ENCODE results near the gene C12orf56.
A peak's percentile ranks its signal among the peaks of the same experiment; 100 is the strongest.

The C12orf56 gene

DNA sequence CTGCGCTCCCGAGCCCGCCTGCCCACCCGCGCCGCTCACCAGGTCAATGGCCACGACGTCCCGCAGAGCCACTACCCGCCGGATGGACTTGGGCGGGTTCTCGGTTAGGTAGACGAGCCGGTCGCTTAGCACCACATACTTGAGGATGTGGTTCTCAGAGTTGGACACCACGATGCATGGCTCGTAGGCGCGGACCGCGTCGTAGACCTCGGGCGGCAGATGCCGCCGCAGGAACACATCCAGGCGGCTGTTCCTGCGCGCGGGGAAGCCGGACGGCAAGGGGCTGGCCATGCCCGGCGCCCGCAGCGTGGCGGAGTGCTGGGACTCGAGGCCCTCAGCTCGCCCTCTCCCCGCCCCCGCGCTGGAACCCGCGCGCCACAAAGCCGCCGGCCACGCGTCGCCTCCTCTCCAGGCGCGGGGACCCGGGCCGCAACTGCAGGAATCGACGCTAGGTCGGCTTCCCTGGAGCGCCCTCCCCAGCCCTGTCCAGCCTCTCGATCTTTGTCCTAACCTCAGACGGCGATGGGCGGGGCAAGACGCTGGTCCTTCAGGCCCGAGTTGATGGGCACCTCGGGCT is at the start of gene C12orf56:
C12orf56 (minus strand) TSS at position 484 of the 577 bp plus-strand sequence; CDS start at position 291, 193 bp downstream.
- DNase-seq: no peak

GRCh38 chr12:64440100-64440499 is 49.5 kb upstream of the C12orf56 start:
- DNase-seq: no peak

DNA sequence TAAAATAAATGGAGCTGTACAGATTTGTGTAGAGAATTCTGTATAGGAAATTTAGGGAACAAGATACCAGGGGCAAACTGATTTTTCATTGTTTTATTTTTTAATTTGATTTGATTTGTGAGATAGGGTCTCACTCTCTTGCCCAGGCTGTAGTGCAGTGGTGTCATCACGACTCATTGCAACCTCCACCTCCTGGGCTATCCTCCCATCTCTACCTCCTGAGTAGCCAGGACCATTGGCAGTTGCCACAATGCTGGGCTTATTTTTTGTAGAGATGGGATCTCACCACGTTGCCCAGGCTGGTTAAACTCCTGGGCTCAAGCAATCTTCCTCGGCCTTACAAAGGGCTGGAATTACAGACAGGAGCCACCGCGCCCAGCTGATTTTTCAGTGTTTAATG is 43.4 kb upstream of the C12orf56 start:
- no peak for DNase-seq

- DNase-seq: no peak
Measured at GRCh38 chr12:64431791-64432190, 41.2 kb upstream of the C12orf56 start.

DNA sequence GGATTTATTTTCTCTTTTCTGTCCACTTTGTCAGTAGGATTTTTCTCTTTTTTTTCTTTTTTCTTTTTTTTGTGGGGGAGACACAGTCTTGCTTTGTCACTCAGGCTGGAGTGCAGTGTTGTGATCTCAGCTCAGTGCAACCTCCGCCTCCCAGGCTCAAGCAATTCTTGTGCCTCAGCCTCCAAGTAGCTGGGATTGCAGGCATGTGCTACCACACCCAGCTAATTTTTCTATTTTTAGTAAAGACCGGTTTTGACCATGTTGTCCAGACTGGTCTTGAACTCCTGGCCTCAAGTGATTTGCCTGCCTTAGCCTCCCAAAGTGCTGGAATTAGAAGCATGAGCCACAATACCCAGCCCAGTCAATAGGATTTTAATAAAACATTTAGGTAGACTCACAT is 40.3 kb upstream of the C12orf56 start:
- DNase-seq: no peak

DNA sequence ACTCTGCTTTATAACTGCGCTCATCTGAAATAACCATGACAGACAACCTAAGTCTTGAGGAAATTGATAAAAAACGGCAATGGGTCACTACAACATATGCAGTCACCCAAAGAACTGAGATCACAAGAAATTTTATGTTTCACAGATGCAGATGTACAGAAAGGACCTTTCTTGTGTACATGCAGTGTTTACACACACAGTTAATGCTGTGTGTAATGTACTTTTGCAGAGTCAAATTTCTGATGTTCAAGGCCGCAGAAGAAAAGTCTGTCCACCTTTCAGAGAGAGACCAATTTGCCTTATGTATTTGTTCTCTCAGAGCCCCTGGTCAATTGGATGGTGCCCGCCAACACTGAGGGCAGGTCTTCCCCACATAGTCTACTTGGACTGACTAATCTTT is 38.4 kb upstream of the C12orf56 start:
- DNase-seq: no peak

DNA sequence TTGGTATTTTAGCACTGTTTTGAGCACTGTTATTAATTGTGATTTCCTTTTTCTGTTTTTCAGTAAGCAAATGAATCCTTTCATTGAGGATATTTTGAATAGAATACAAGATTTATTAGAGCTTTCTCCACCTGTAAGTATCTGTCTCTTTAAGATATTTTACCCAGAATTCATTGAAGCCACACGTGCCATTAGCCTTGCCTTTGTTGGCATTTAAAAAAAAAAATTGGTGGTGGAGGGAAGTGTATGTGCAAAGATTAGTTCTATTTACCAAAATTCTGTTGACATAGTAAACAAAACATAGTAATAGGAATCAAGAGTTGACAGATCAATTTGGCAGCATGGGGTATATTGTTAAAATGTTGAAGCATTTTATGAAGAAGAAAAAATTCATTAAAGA is 37.4 kb upstream of the C12orf56 start:
- DNase-seq: no peak

GRCh38 chr12:64419696-64420095 is 29.1 kb upstream of the C12orf56 start:
- DNase-seq: no peak

GRCh38 chr12:64418209-64418608 is 27.7 kb upstream of the C12orf56 start:
- DNase-seq: no peak

- DNase-seq: no peak
Measured at GRCh38 chr12:64413884-64414283, 23.3 kb upstream of the C12orf56 start.

DNA sequence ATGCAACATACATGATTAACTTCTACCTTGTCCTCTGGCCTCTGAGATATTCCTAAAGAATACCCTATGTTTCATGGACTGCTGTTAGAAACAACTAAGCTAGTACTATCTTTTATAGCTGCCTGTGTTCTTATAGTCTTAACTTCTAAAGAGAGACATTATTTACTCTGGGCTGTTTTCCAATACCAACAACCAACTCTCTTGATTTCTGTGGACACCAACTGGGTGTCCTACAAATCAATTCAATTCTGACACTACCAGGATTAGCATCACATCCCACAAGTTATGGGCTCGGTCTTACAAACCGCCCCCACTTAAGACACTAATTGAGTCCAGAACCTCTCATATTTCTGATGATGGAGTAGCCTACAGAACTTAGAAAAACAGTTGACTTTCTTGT is 21.9 kb upstream of the C12orf56 start:
- no peak for DNase-seq

DNA sequence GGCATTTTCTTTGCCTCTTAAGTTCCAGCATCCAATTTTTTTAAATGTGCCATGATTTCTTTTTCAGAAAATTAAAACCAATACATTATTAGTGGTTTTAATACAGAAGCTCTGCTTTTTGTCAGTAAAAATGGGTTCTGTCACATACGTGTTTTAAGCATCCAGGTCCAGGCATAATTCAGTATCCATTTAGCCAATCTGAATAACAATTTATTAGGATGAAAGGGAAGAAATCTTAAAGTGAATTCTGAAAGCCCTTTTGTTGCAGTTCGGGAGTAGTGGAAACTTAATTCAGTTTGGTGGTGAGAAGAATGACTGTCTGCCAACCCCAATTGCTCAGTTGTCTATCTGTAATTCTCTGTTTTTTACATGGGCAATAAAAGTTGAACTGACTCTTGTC is 20.9 kb upstream of the C12orf56 start:
- no peak for DNase-seq

GRCh38 chr12:64407342-64408223 is 17.0 kb upstream of the C12orf56 start:
- no peak for DNase-seq

DNA sequence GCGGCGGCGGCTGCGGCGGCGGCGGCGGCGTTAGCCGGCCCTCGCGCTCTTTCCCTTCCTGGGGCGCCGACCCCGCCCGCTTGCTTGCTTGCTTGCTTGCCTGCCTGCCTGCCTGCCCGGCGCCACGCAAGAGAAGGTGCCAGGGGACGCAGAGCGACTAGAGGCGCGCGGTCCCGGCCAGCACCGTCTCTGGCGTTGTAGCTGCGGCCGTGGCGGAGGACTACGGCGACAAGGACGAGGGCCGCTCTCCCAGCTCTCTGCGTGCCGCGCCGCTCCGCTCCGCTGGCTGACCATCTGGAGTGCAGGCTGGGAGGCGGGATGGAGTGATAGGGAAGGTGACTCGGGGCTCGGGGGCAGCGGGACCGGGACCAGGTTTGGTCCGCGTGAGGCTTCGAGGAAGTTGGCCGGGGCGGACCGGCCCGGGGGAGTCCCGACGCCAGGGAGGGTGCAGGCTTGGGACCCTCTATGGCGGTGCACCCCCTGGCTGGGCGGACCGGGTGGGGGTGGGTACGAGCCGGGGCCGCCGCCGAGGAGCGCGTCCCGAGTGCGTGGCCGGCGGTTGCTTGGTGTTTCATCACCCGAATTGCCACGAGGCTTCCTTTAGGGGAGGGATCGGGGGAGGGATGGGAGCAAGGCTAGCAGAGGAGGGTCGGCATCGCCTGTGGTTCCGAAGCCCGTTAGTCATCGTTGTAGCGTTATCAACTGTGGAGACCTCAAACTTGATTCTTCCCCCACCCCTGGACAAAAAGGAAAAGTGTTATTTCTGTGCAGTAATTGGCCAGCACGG is 14.1 kb upstream of the C12orf56 start:
- peak; percentile 41 for DNase-seq

DNA sequence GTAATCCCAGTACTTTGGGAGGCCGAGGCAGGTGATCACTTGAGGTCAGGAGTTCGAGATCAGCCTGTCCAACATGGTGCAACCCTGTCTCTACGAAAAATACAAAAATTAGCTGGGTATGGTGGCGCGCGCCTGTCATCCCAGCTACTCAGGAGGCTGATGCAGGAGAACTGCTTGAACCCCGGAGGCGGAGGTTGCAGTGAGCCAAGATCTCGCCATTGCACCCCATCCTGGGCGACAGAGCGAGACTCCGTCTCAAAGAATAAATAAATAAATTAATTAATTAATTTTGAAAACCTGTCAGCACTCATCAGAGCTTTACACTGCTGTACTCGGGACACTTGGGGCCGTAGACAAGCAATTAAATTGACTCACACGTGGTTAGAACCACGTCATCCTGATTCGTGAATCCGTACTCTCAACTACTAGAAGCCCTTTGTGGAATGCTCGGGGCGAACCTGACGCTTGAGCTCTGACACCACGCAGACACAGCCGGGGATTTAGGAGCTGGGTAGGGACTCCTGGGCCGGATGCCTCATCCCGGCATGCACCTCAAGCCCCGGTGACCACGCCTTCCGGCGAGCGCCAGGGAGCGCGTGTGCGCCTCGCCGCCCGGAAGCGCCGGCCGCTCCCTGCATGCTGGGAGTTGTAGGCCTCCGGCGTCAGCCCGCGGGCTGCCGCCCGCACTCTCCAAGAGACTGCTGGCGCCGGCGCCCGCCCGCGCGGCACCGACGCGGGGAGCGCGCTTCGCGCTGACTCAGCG is 13.3 kb upstream of the C12orf56 start, which contains the start of gene XPOT:
XPOT (plus strand) TSS at position 686 of the 763 bp plus-strand sequence. CDS start 5,644 bp downstream, outside the sequence.
- DNase-seq: peak; percentile 94

DNA sequence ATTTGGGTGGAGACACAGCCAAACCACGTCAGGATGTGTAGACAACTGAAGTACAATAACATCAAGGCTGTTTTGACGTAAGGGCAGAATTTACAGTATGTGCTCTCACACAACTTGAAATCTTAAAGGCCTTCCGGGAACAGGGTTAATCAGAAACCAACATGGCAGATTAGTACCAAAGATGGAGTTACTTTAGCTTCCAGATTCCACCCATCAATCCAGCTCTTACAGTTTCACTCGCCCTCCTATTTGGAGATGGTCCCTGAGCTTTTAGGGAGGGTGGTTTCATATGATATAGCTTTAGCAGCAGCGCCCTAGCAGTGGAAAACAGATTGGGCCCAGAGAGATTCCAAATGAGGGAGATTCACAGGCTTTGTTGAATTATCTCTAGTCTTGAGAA is 11.6 kb upstream of the C12orf56 start:
- DNase-seq: no peak

DNA sequence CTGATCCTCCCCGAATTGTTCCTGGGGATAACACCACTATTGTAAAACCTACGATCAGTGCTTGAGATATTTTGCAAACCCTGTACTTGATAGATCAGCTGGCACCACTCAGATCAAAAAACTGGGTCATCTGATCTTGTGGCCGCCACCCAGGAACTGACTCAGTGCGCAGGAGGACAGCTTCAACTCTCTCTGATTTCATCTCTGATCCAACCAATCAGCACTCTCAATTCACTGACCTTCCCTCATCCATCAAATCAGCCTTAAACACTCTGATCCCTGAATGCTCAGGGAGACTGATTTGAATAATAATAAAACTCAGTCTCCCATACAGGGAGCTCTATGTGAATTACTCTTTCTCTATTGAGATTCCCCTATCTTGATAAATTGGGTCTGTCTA is 9.5 kb upstream of the C12orf56 start:
- DNase-seq: no peak

DNA sequence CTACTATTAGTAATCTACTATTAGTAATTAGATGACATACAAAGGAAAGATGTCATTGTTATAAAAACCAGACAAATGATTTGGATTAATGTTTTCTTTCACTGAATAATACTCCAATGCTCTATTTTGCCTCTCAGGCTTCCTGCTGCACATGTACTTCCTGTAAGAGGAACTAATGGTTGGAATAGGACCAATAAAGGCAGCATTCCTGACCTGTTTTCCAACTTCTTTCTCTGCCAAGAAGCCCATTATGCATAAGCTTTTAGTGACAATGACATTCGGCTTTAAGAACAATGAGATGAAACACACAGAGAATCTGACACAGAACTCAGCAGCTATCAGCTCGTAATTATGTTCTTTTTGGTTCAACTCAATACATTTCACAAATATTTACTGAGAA is 5.2 kb upstream of the C12orf56 start:
- DNase-seq: peak; percentile 36

GRCh38 chr12:64392221-64392620 is 1.7 kb upstream of the C12orf56 start:
- DNase-seq: no peak

- DNase-seq: peak; percentile 78
Measured at GRCh38 chr12:64389154-64389553, 1.4 kb downstream of the C12orf56 start.

- DNase-seq: peak; percentile 58
Measured at GRCh38 chr12:64387197-64387816, 3.3 kb downstream of the C12orf56 start.

- no peak for DNase-seq
Measured at GRCh38 chr12:64385468-64385867, 5.1 kb downstream of the C12orf56 start.

Data from NCI-H1105 treated with DMSO at 0.1 percent for 48 hours (cell line).